SK-N-SH (cell line): ENCODE results near the gene ST7L. TPM values are rescaled to one million over a fixed set of nuclear protein-coding genes. Genes with fewer than 3 reads are reported as not detected.
A peak's percentile ranks its signal among the peaks of the same experiment; 100 is the strongest.

ENCODE experiments used
- CTCF ChIA-PET: fragments of 300-600, 350-600 bp; formaldehyde crosslinking; extraction: SDS; loops from one replicate; lab custom pipeline; 2021; lab: Yijun Ruan, JAX
- POLR2A ChIA-PET: fragments of 350-600 bp; sonication (Branson Sonifier 250); formaldehyde crosslinking; extraction: SDS; loops from one replicate; lab custom pipeline; 2020; ENCODE audit warnings: antibody characterized with exemption, inconsistent platforms; lab: Yijun Ruan, JAX
- DNase-seq: peaks from one replicate; pipeline ENCODE4 v3.0.0; 2012
- H2AFZ ChIP-seq: fragments of 200-600 bp; sonication (generic); 2 replicates; pipeline ENCODE4 v1.8.1; 2016; ENCODE audit warnings: antibody characterized with exemption, mild to moderate bottlenecking, low read depth
- H3F3A ChIP-seq: fragments of 200-600 bp; sonication (generic); replicated peaks from 2 replicates; pipeline ENCODE3; 2016; ENCODE audit warnings: antibody characterized with exemption, mild to moderate bottlenecking; ENCODE audit not compliant: insufficient read depth
- H3K27ac ChIP-seq, 2 experiments: fragments of 200-500 bp in 1 of 2; fragments of 200-600 bp in 1 of 2; sonication (Bioruptor generic) in 1 of 2; sonication (generic), shearing (Covaris generic) in 1 of 2; 2 replicates each; pipeline versions ENCODE4 v1.5.1 to v1.6.1; 2014 to 2016; ENCODE audit warnings: low read depth in 2 of 2, inconsistent platforms in 1 of 2, low read length in 1 of 2, mild to moderate bottlenecking in 1 of 2, mixed read lengths in 1 of 2
- H3K27me3 ChIP-seq: fragments of 200-600 bp; sonication (generic), shearing (Covaris generic); 2 replicates; pipeline ENCODE4 v1.6.1; 2016; ENCODE audit warnings: mixed run types; ENCODE audit not compliant: insufficient read depth
- H3K36me3 ChIP-seq, 2 experiments: fragments of 200-500 bp in 1 of 2; fragments of 200-600 bp in 1 of 2; sonication (Bioruptor generic) in 1 of 2; sonication (generic) in 1 of 2; replicated peaks in 1 of 2; 2 replicates each; pipeline versions ENCODE3 to v1.5.1; 2014 to 2016; ENCODE audit warnings: low read length in 1 of 2, mild to moderate bottlenecking in 1 of 2; ENCODE audit not compliant: insufficient read depth in 2 of 2, control insufficient read depth in 1 of 2
- H3K4me1 ChIP-seq, 2 experiments: fragments of 200-500 bp in 1 of 2; fragments of 200-600 bp in 1 of 2; sonication (Bioruptor generic) in 1 of 2; sonication (generic), shearing (Covaris generic) in 1 of 2; 2 replicates each; pipeline versions ENCODE4 v1.5.1 to v1.6.1; 2014 to 2016; ENCODE audit warnings: low read depth in 1 of 2, low read length in 1 of 2, mixed run types in 1 of 2; ENCODE audit not compliant: insufficient read depth in 2 of 2, control insufficient read depth in 1 of 2
- H3K4me2 ChIP-seq: fragments of 200-600 bp; sonication (generic), shearing (Covaris generic); 2 replicates; pipeline ENCODE4 v1.6.1; 2017; ENCODE audit warnings: mixed run types
- H3K4me3 ChIP-seq, 2 experiments: fragments of 200-500 bp in 1 of 2; fragments of 200-600 bp in 1 of 2; sonication (Bioruptor generic) in 1 of 2; sonication (generic), shearing (Covaris generic) in 1 of 2; 2 replicates each; pipeline versions ENCODE4 v1.5.1 to v1.8.1; 2014 to 2016; ENCODE audit warnings: low read depth in 2 of 2, inconsistent platforms in 1 of 2, low read length in 1 of 2, mild to moderate bottlenecking in 1 of 2, mixed read lengths in 1 of 2, moderate library complexity in 1 of 2
- H3K79me2 ChIP-seq: fragments of 200-600 bp; sonication (generic); 2 replicates; pipeline ENCODE4 v1.8.1; 2017; ENCODE audit warnings: mild to moderate bottlenecking; ENCODE audit not compliant: insufficient read depth
- H3K9ac ChIP-seq: fragments of 200-600 bp; sonication (generic); 2 replicates; pipeline ENCODE4 v1.6.1; 2017; ENCODE audit warnings: mixed run types
- H3K9me2 ChIP-seq: fragments of 200-600 bp; sonication (generic); 2 replicates; pipeline ENCODE4 v1.6.1; 2017; ENCODE audit warnings: mixed run types
- H3K9me3 ChIP-seq: fragments of 200-600 bp; sonication (generic); 2 replicates; pipeline ENCODE4 v1.6.1; 2017; ENCODE audit warnings: mixed run types, mild to moderate bottlenecking, moderate library complexity
- H4K20me1 ChIP-seq: fragments of 200-600 bp; sonication (generic); 2 replicates; pipeline ENCODE4 v1.6.1; 2017; ENCODE audit warnings: mild to moderate bottlenecking, mixed run types; ENCODE audit not compliant: insufficient read depth
- FOSL2 ChIP-seq: IDR thresholded peaks from 2 replicates; pipeline ENCODE4 v1.4.0; 2012; ENCODE audit warnings: low read depth, mild to moderate bottlenecking, moderate library complexity, borderline replicate concordance
- GATA2 ChIP-seq: sonication (generic); formaldehyde crosslinking; IDR thresholded peaks from 2 replicates; pipeline ENCODE4 v1.5.0; 2020; ENCODE audit warnings: mild to moderate bottlenecking, missing genetic modification reagents
- MEF2A ChIP-seq: IDR thresholded peaks from 2 replicates; pipeline ENCODE4 v1.4.0; 2012; ENCODE audit warnings: low read depth, borderline replicate concordance
- NRF1 ChIP-seq: IDR thresholded peaks from 2 replicates; pipeline ENCODE4 v1.6.1; 2012; ENCODE audit warnings: low read depth, mild to moderate bottlenecking, low read length
- YY1 ChIP-seq: IDR thresholded peaks from 2 replicates; pipeline ENCODE4 v1.4.0; 2012; ENCODE audit warnings: low read depth, mild to moderate bottlenecking
- WGBS: methylation state at CpG from one replicate; pipeline ENCODE4 v1.1.6; 2017; ENCODE audit warnings: low lambda C conversion rate; 5-methylcytosine and 5-hydroxymethylcytosine counted together
- polyA plus RNA-seq, 3 experiments: library from polyadenylated mRNA; depleted of rRNA; stranded (reverse); fragments of >200 nt; gene quantifications; 2 replicates each; pipeline ENCODE4 v1.2.3, GENCODE V29; 2012
- TF ChIP-seq, protein P1 (sequence below): IDR thresholded peaks from 2 replicates; pipeline ENCODE4; 2012
- TF ChIP-seq, protein P2 (sequence below): IDR thresholded peaks from 2 replicates; pipeline ENCODE4 v1.4.0; 2012; ENCODE audit warnings: low read depth, borderline replicate concordance

ST7L gene
- polyA plus RNA-seq, 1 of the 3 experiments (the other 2 are of a cell fraction), result 17.9 TPM

DNA sequence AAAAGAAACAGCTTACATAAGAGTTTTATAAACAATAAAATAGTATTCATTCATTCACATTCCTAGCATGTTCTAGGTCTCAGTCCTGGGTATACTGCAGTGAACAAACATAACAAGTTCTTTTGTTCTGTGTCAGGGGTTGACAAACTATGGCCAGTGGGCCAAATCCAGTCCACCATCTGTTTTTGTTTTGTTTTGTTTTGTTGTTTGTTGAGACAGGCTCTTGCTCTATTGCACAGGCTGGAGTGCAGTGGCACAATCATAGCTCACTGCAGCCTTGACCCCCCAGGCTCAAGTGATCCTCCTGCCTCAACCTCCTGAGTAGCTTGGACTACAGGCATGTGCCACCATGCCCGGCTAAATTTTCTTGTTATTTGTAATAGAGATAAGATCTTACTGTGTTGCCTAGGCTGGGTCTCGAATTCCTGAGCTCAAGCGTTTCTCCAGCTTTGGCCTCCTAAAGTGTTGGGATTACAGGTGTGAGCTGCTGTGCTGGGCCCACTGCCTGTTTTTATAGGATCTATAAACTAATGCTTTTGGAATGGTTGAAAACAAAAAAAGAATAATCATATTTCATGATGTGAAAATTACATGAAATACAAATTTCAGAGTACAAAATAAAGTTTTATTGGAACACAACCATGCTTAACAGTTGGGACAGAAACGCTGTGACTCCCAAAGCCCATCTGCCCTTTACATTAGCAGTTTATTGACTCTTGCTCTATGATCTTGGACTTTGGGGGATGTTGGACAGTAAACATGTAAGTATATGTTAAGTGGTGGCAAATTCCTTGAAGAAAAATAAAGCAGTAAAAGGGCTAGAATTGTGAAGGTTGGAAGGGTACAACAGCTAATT is 18.5 kb upstream of the ST7L start:
- no peaks in the 10 kb centered on the region for H3K27me3 ChIP-seq
- peaks cover 2 to 14% of the 10 kb centered on the region in 2 experiments; a peak in 3 of 4 replicates for H3K4me1 ChIP-seq
- H3K4me2 ChIP-seq, result peak overlapping the region; percentile 35; the same call in 1 of the 2 replicates
- H3K9ac ChIP-seq, result no peak overlapping the region
- no peaks in the 10 kb centered on the region for H3K9me2 ChIP-seq
- ChIA-PET CTCF (interaction anchor here (0.8 to 1.1 kb wide), 4 partner anchors 10 to 78 kb away, joined by 3 to 4 read pairs (median 3); no protein-coding TSS in a partner anchor), POLR2A (interaction anchor here (0.6 to 1.1 kb wide), 2 partner anchors 28 to 38 kb away, joined by 3 read pairs; no protein-coding TSS in a partner anchor)
- peaks cover 78% of the 10 kb centered on the region for H4K20me1 ChIP-seq
- H3K9me3 ChIP-seq, result no peaks in the 10 kb centered on the region
- H2AFZ ChIP-seq, result no peak overlapping the region
- peak overlapping the region in 1 of 2 experiments; percentile 66; a peak in 3 of 4 replicates for H3K27ac ChIP-seq
- DNase-seq, result no peak
- peaks cover 93% of the 10 kb centered on the region for H3K79me2 ChIP-seq
- peaks cover 2 to 3% of the 10 kb centered on the region in 2 experiments for H3K36me3 ChIP-seq
- no peak overlapping the region for H3K4me3 ChIP-seq
- peaks cover 37% of the 10 kb centered on the region for H3F3A ChIP-seq
- 59% methylated on average over 4 of the region's 4 CpGs for WGBS
- TF ChIP-seq MEF2A, result no peak
- no peak for TF ChIP-seq FOSL2
- no peak for TF ChIP-seq YY1
- no peak for TF ChIP-seq GATA2 (CRISPR knock-in tag)
- TF ChIP-seq NRF1, result no peak
- TF ChIP-seq, all 33 proteins: peak for 0

DNA sequence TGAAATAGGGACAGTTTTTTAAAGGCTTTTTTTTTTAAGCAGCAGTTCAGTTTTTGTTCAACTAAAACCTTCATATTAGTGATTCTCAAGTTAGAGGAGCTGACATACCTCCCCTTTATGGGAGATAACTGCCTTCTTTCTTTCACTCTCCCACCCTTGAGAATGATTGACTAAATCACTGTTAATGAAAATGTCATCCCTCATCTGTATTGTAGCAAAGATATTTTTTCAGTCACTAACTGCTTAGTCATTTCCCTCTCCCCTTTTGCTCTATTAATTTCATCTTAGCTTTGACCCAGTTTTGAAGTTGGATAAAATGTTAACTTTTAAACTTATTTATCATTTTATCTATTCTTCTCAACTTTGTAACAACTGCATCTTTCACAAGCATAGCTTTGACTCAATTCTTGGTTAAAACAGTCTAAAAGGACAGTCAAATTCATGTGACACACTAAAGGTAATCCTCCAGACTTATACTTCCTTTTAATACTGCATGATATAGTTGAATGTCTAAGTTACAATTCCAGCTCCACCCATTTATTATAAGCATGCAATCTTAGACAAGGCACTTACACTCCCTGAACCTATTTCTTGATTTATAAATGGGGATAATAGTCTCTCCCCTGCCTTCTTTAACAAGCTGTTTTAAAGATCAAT is 17.8 kb upstream of the ST7L start:
- Histone ChIP-seq H3K27me3 (no peaks in the 10 kb centered on the region), H2AFZ (no peak overlapping the region), H3F3A (peaks cover 36% of the 10 kb centered on the region), H3K4me1 (peaks cover 2 to 14% of the 10 kb centered on the region in 2 experiments; a peak in 3 of 4 replicates), H3K9me3 (no peaks in the 10 kb centered on the region), H3K27ac (peak overlapping the region; percentile 39 to 66; a peak in 3 of 4 replicates), H3K79me2 (peaks cover 93% of the 10 kb centered on the region), H3K9ac (peak overlapping the region; percentile 21; the same call in 1 of the 2 replicates), H3K9me2 (no peaks in the 10 kb centered on the region), H3K4me2 (peak overlapping the region; percentile 35; the same call in 1 of the 2 replicates), H3K4me3 (no peak overlapping the region), H4K20me1 (peaks cover 78% of the 10 kb centered on the region), H3K36me3 (peaks cover 2 to 8% of the 10 kb centered on the region in 2 experiments)
- CTCF ChIA-PET, result interaction anchor here (0.8 to 1.1 kb wide), 4 partner anchors 11 to 79 kb away, joined by 3 to 4 read pairs (median 3); no protein-coding TSS in a partner anchor
- POLR2A ChIA-PET, result no interaction called here
- no peak for DNase-seq
- TF ChIP-seq, protein P1, sequence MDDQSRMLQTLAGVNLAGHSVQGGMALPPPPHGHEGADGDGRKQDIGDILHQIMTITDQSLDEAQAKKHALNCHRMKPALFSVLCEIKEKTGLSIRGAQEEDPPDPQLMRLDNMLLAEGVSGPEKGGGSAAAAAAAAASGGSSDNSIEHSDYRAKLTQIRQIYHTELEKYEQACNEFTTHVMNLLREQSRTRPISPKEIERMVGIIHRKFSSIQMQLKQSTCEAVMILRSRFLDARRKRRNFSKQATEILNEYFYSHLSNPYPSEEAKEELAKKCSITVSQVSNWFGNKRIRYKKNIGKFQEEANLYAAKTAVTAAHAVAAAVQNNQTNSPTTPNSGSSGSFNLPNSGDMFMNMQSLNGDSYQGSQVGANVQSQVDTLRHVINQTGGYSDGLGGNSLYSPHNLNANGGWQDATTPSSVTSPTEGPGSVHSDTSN, result peak; percentile 58
- TF ChIP-seq, protein P2, sequence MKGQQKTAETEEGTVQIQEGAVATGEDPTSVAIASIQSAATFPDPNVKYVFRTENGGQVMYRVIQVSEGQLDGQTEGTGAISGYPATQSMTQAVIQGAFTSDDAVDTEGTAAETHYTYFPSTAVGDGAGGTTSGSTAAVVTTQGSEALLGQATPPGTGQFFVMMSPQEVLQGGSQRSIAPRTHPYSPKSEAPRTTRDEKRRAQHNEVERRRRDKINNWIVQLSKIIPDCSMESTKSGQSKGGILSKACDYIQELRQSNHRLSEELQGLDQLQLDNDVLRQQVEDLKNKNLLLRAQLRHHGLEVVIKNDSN, result no peak
